GM12892 (cell line): Measurements from ENCODE around the gene TRIM42.

Experiments used
- POLR2A ChIP-seq: IDR thresholded peaks from 2 replicates; pipeline ENCODE4 v1.6.1; 2011; ENCODE audit warnings: low read depth, low read length, control low read depth
- POLR2AphosphoS5 ChIP-seq: IDR thresholded peaks from 2 replicates; pipeline ENCODE4 v1.6.1; 2011; ENCODE audit warnings: low read depth, low read length, control low read depth

DNA sequence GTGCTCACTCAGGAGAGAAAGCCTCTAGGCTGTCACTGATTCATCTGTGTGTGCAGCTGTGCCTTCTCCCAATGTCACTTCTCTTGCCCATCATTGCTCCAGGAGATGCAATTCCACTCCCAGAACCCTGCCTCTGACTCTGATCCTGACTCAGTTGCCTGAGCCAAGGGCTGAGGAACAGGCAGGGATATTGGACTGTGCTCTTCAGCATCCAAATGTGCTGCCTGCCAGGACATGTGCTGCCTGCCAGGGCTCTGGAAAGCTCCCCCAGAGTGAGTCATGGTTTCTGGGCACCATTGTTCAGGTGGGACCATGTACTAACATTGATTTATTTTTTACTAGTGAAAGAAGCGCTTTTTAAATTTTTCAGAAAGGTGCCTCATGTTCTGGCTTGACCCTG lies 71.0 kb downstream of the TRIM42 start:
- TF ChIP-seq POLR2A (no peak), POLR2AphosphoS5 (no peak)
